Neural cell (in vitro differentiated cells): ENCODE results near the gene ATG7.

Experiments
- EP300 ChIP-seq: fragments of 450-650 bp; conservative IDR thresholded peaks from 2 replicates; pipeline ENCODE4 v1.6.1; 2014; ENCODE audit warnings: antibody characterized with exemption, mild to moderate bottlenecking, moderate library complexity; ENCODE audit not compliant: poor library complexity, severe bottlenecking
- MXI1 ChIP-seq: fragments of 450-650 bp; conservative IDR thresholded peaks from 2 replicates; pipeline ENCODE4 v1.6.1; 2014; ENCODE audit warnings: antibody characterized with exemption, mild to moderate bottlenecking; ENCODE audit not compliant: poor library complexity, severe bottlenecking
- POLR2AphosphoS5 ChIP-seq: IDR thresholded peaks from 2 replicates; pipeline ENCODE4 v1.6.1; 2012
- RAD21 ChIP-seq: fragments of 450-650 bp; conservative IDR thresholded peaks from 2 replicates; pipeline ENCODE4 v1.6.1; 2014; ENCODE audit warnings: antibody characterized with exemption, mild to moderate bottlenecking, moderate library complexity
- REST ChIP-seq: IDR thresholded peaks from 2 replicates; pipeline ENCODE4 v1.6.1; 2012; ENCODE audit warnings: borderline replicate concordance
- TF ChIP-seq, protein P1 (sequence below): fragments of 450-650 bp; IDR thresholded peaks from 2 replicates; pipeline ENCODE4 v1.5.1; 2014; ENCODE audit warnings: antibody characterized with exemption, mild to moderate bottlenecking, moderate library complexity; ENCODE audit not compliant: poor library complexity, severe bottlenecking

DNA sequence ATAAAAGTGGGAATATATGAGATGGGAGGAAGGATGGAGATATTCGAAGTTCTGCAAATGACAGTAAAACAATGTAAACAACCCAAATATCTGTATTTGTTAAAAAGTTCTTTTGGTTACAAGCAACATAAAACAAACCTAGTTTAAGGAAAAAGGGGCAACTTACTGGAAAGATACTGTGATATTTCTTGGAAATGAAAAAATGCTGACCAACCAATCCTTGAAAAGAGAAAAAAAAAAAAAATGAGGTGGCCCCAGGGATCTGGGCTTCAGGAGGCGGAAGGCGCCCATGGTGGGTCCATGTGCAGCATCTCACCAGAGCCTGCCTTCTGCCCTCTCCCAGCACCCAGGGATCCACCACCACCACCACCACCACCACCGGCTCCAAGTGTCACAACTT is 312.4 kb downstream of the ATG7 start:
- TF ChIP-seq EP300 (no peak), MXI1 (no peak), REST (no peak), RAD21 (no peak), POLR2AphosphoS5 (no peak)
- TF ChIP-seq, protein P1, sequence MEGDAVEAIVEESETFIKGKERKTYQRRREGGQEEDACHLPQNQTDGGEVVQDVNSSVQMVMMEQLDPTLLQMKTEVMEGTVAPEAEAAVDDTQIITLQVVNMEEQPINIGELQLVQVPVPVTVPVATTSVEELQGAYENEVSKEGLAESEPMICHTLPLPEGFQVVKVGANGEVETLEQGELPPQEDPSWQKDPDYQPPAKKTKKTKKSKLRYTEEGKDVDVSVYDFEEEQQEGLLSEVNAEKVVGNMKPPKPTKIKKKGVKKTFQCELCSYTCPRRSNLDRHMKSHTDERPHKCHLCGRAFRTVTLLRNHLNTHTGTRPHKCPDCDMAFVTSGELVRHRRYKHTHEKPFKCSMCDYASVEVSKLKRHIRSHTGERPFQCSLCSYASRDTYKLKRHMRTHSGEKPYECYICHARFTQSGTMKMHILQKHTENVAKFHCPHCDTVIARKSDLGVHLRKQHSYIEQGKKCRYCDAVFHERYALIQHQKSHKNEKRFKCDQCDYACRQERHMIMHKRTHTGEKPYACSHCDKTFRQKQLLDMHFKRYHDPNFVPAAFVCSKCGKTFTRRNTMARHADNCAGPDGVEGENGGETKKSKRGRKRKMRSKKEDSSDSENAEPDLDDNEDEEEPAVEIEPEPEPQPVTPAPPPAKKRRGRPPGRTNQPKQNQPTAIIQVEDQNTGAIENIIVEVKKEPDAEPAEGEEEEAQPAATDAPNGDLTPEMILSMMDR: no peak
